Loucy (cell line): ENCODE measurements around the gene OR11H6.
"Not testable (repeated sequence)": the region's sequence is repeated elsewhere in the genome, so short reads cannot be mapped to it uniquely, and the experiment has no call there.

Experiments used
- CTCF ChIP-seq: fragments of 200-600 bp; sonication (generic); conservative IDR thresholded peaks from 2 replicates; pipeline ENCODE4 v1.5.1; 2014; ENCODE audit warnings: mild to moderate bottlenecking, antibody characterized with exemption, low read length
- EZH2phosphoT487 ChIP-seq: fragments of 200-600 bp; IDR thresholded peaks from 2 replicates; pipeline ENCODE4 v1.6.1; 2018; ENCODE audit warnings: antibody characterized with exemption, mild to moderate bottlenecking, moderate library complexity, borderline replicate concordance

GRCh38 chr14:20174205-20174604 is 49.3 kb upstream of the OR11H6 start:
- TF ChIP-seq CTCF, EZH2phosphoT487: not testable (repeated sequence)
